SK-N-SH (cell line): ENCODE data around the gene ERCC2. TPM values are rescaled to one million over a fixed set of nuclear protein-coding genes. Genes with fewer than 3 reads are reported as not detected.

ENCODE experiments used
- CTCF ChIA-PET: fragments of 300-600, 350-600 bp; formaldehyde crosslinking; extraction: SDS; loops from one replicate; lab custom pipeline; 2021; lab: Yijun Ruan, JAX
- POLR2A ChIA-PET: fragments of 350-600 bp; sonication (Branson Sonifier 250); formaldehyde crosslinking; extraction: SDS; loops from one replicate; lab custom pipeline; 2020; ENCODE audit warnings: antibody characterized with exemption, inconsistent platforms; lab: Yijun Ruan, JAX
- DNase-seq: peaks from one replicate; pipeline ENCODE4 v3.0.0; 2012
- H2AFZ ChIP-seq: fragments of 200-600 bp; sonication (generic); 2 replicates; pipeline ENCODE4 v1.8.1; 2016; ENCODE audit warnings: antibody characterized with exemption, mild to moderate bottlenecking, low read depth
- H3F3A ChIP-seq: fragments of 200-600 bp; sonication (generic); replicated peaks from 2 replicates; pipeline ENCODE3; 2016; ENCODE audit warnings: antibody characterized with exemption, mild to moderate bottlenecking; ENCODE audit not compliant: insufficient read depth
- H3K27ac ChIP-seq, 2 experiments: fragments of 200-500 bp in 1 of 2; fragments of 200-600 bp in 1 of 2; sonication (Bioruptor generic) in 1 of 2; sonication (generic), shearing (Covaris generic) in 1 of 2; 2 replicates each; pipeline versions ENCODE4 v1.5.1 to v1.6.1; 2014 to 2016; ENCODE audit warnings: low read depth in 2 of 2, inconsistent platforms in 1 of 2, low read length in 1 of 2, mild to moderate bottlenecking in 1 of 2, mixed read lengths in 1 of 2
- H3K27me3 ChIP-seq: fragments of 200-600 bp; sonication (generic), shearing (Covaris generic); 2 replicates; pipeline ENCODE4 v1.6.1; 2016; ENCODE audit warnings: mixed run types; ENCODE audit not compliant: insufficient read depth
- H3K36me3 ChIP-seq, 2 experiments: fragments of 200-500 bp in 1 of 2; fragments of 200-600 bp in 1 of 2; sonication (Bioruptor generic) in 1 of 2; sonication (generic) in 1 of 2; replicated peaks in 1 of 2; 2 replicates each; pipeline versions ENCODE3 to v1.5.1; 2014 to 2016; ENCODE audit warnings: low read length in 1 of 2, mild to moderate bottlenecking in 1 of 2; ENCODE audit not compliant: insufficient read depth in 2 of 2, control insufficient read depth in 1 of 2
- H3K4me1 ChIP-seq, 2 experiments: fragments of 200-500 bp in 1 of 2; fragments of 200-600 bp in 1 of 2; sonication (Bioruptor generic) in 1 of 2; sonication (generic), shearing (Covaris generic) in 1 of 2; 2 replicates each; pipeline versions ENCODE4 v1.5.1 to v1.6.1; 2014 to 2016; ENCODE audit warnings: low read depth in 1 of 2, low read length in 1 of 2, mixed run types in 1 of 2; ENCODE audit not compliant: insufficient read depth in 2 of 2, control insufficient read depth in 1 of 2
- H3K4me2 ChIP-seq: fragments of 200-600 bp; sonication (generic), shearing (Covaris generic); 2 replicates; pipeline ENCODE4 v1.6.1; 2017; ENCODE audit warnings: mixed run types
- H3K4me3 ChIP-seq, 2 experiments: fragments of 200-500 bp in 1 of 2; fragments of 200-600 bp in 1 of 2; sonication (Bioruptor generic) in 1 of 2; sonication (generic), shearing (Covaris generic) in 1 of 2; 2 replicates each; pipeline versions ENCODE4 v1.5.1 to v1.8.1; 2014 to 2016; ENCODE audit warnings: low read depth in 2 of 2, inconsistent platforms in 1 of 2, low read length in 1 of 2, mild to moderate bottlenecking in 1 of 2, mixed read lengths in 1 of 2, moderate library complexity in 1 of 2
- H3K79me2 ChIP-seq: fragments of 200-600 bp; sonication (generic); 2 replicates; pipeline ENCODE4 v1.8.1; 2017; ENCODE audit warnings: mild to moderate bottlenecking; ENCODE audit not compliant: insufficient read depth
- H3K9ac ChIP-seq: fragments of 200-600 bp; sonication (generic); 2 replicates; pipeline ENCODE4 v1.6.1; 2017; ENCODE audit warnings: mixed run types
- H3K9me2 ChIP-seq: fragments of 200-600 bp; sonication (generic); 2 replicates; pipeline ENCODE4 v1.6.1; 2017; ENCODE audit warnings: mixed run types
- H3K9me3 ChIP-seq: fragments of 200-600 bp; sonication (generic); 2 replicates; pipeline ENCODE4 v1.6.1; 2017; ENCODE audit warnings: mixed run types, mild to moderate bottlenecking, moderate library complexity
- H4K20me1 ChIP-seq: fragments of 200-600 bp; sonication (generic); 2 replicates; pipeline ENCODE4 v1.6.1; 2017; ENCODE audit warnings: mild to moderate bottlenecking, mixed run types; ENCODE audit not compliant: insufficient read depth
- EZH2phosphoT487 ChIP-seq: fragments of 200-600 bp; sonication (generic); IDR thresholded peaks from 2 replicates; pipeline ENCODE4 v1.6.1; 2017; ENCODE audit warnings: low read depth, mixed run types, mild to moderate bottlenecking, antibody characterized with exemption, moderate library complexity, borderline replicate concordance
- FOSL2 ChIP-seq: IDR thresholded peaks from 2 replicates; pipeline ENCODE4 v1.4.0; 2012; ENCODE audit warnings: low read depth, mild to moderate bottlenecking, moderate library complexity, borderline replicate concordance
- FOXM1 ChIP-seq: IDR thresholded peaks from 2 replicates; pipeline ENCODE4 v1.4.0; 2012; ENCODE audit warnings: low read depth, mild to moderate bottlenecking
- GABPA ChIP-seq: IDR thresholded peaks from 2 replicates; pipeline ENCODE4 v1.4.0; 2012; ENCODE audit warnings: low read depth, mild to moderate bottlenecking
- MXI1 ChIP-seq: IDR thresholded peaks from 2 replicates; pipeline ENCODE4 v1.6.1; 2012; ENCODE audit warnings: mild to moderate bottlenecking, low read depth, low read length, improper control_type of control experiment
- NRF1 ChIP-seq: IDR thresholded peaks from 2 replicates; pipeline ENCODE4 v1.6.1; 2012; ENCODE audit warnings: low read depth, mild to moderate bottlenecking, low read length
- POLR2AphosphoS5 ChIP-seq: IDR thresholded peaks from 2 replicates; pipeline ENCODE4 v1.6.1; 2012; ENCODE audit warnings: low read depth, low read length
- RAD21 ChIP-seq: IDR thresholded peaks from 2 replicates; pipeline ENCODE4 v1.6.1; 2012; ENCODE audit warnings: mild to moderate bottlenecking, low read length
- RXRA ChIP-seq: IDR thresholded peaks from 2 replicates; pipeline ENCODE4 v1.4.0; 2012; ENCODE audit warnings: low read depth, mild to moderate bottlenecking, borderline replicate concordance
- SIN3A ChIP-seq: IDR thresholded peaks from 2 replicates; pipeline ENCODE4 v1.6.1; 2012; ENCODE audit warnings: low read depth, mild to moderate bottlenecking, low read length, moderate library complexity, borderline replicate concordance
- SMC3 ChIP-seq: IDR thresholded peaks from 2 replicates; pipeline ENCODE4 v1.6.1; 2012; ENCODE audit warnings: low read depth, low read length, improper control_type of control experiment
- TEAD4 ChIP-seq: IDR thresholded peaks from 2 replicates; pipeline ENCODE4 v1.4.0; 2012; ENCODE audit warnings: mild to moderate bottlenecking, borderline replicate concordance; ENCODE audit not compliant: insufficient read depth
- WGBS: methylation state at CpG from one replicate; pipeline ENCODE4 v1.1.6; 2017; ENCODE audit warnings: low lambda C conversion rate; 5-methylcytosine and 5-hydroxymethylcytosine counted together
- polyA plus RNA-seq, 3 experiments: library from polyadenylated mRNA; depleted of rRNA; stranded (reverse); fragments of >200 nt; gene quantifications; 2 replicates each; pipeline ENCODE4 v1.2.3, GENCODE V29; 2012
- TF ChIP-seq, protein P1 (sequence below): IDR thresholded peaks from 2 replicates; pipeline ENCODE4 v1.4.0; 2012; ENCODE audit warnings: low read depth, borderline replicate concordance
- TF ChIP-seq, protein P2 (sequence below): fragments of 150-350 bp; IDR thresholded peaks from 2 replicates; pipeline ENCODE4 v1.6.1; 2016; ENCODE audit warnings: mild to moderate bottlenecking, low read depth, low read length
- TF ChIP-seq, protein P3 (sequence below): IDR thresholded peaks from 2 replicates; pipeline ENCODE4 v1.4.0; 2012; ENCODE audit warnings: low read depth, borderline replicate concordance
- TF ChIP-seq, protein P4 (sequence below): fragments of 150-350 bp; IDR thresholded peaks from 2 replicates; pipeline ENCODE4 v1.6.1; 2017; ENCODE audit warnings: antibody characterized with exemption, low read length, low read depth, borderline replicate concordance
- TF ChIP-seq, protein P5 (sequence below): IDR thresholded peaks from 2 replicates; pipeline ENCODE4 v1.6.1; 2012; ENCODE audit warnings: mild to moderate bottlenecking, low read depth, low read length, moderate library complexity

The ERCC2 gene
- polyA plus RNA-seq, 1 of the 3 experiments (the other 2 are of a cell fraction): 72.8 TPM

DNA sequence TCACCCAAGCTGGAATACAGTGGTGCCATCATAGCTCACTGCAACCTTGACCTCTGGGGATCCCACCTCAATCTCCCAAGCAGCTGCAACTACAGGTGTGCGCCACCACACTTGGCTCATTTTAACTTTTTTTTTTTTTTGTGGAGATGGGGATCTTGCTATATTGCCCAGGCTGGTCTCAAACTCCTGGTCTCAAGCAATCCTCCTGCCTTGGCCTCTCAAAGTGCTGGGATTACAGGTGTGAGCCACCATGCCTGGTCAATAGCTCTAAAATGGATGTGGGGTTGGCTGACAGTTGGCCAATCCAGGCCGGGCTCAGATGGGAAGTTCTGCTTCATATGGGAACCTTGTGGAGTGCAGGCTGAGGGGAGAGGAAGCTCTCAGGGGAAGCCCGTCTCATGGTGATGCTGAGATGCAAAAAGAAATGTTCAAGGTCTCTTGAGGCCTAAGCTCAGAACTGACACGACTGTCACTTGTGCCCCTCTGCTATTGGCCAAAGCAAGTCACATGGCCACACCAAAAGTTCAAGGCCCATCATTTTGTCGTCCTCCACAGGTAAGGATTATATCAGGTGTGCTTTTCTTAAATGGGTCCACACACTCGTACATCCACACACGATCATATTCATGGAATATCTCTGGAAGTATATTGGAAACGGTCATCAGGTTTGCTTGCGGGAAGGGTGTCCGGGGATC lies 36.6 kb downstream of the ERCC2 start:
- no peak for DNase-seq
- no peaks in the 10 kb centered on the region; a peak in 1 of 4 replicates for H3K4me1 ChIP-seq
- no peak overlapping the region for H3K27ac ChIP-seq
- no peak overlapping the region for H3K4me2 ChIP-seq
- ChIA-PET CTCF (interaction anchor here (0.9 to 1.1 kb wide), 2 partner anchors 33 to 85 kb away, joined by 3 to 4 read pairs; no protein-coding TSS in a partner anchor), POLR2A (no interaction called here)
- peaks cover 5% of the 10 kb centered on the region for H3F3A ChIP-seq
- H4K20me1 ChIP-seq: no peaks in the 10 kb centered on the region
- H3K36me3 ChIP-seq: no peaks in the 10 kb centered on the region
- H2AFZ ChIP-seq: no peak overlapping the region
- H3K9me3 ChIP-seq: no peaks in the 10 kb centered on the region
- H3K79me2 ChIP-seq: no peaks in the 10 kb centered on the region
- TF ChIP-seq, protein P1, sequence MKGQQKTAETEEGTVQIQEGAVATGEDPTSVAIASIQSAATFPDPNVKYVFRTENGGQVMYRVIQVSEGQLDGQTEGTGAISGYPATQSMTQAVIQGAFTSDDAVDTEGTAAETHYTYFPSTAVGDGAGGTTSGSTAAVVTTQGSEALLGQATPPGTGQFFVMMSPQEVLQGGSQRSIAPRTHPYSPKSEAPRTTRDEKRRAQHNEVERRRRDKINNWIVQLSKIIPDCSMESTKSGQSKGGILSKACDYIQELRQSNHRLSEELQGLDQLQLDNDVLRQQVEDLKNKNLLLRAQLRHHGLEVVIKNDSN: peak; percentile 21; the same call in 1 of the 2 replicates
- no peak for TF ChIP-seq EZH2phosphoT487
- H3K4me3 ChIP-seq: no peak overlapping the region
- no peaks in the 10 kb centered on the region for H3K9me2 ChIP-seq
- no peak overlapping the region for H3K9ac ChIP-seq
- 90% methylated on average over 10 of the region's 10 CpGs for WGBS
- H3K27me3 ChIP-seq: no peaks in the 10 kb centered on the region

DNA sequence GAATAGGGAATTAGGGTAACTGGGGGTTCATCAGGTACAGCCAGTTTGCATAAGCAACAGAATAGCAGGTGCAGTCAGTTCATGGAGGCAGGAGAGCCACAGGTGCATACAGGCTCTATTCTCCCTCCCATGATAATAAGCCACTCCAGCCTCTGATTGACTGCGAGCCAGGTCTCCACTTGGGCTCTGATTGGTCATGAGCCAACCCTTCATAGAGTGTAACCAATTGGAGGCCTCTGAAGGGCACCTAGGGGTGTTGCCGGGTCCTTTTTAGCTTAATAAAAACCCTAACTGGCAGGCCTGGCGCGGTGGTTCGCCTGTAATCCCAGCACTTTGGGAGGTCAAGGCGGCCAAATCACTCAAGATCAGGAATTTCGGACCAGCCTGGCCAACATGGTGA lies 39.0 kb downstream of the ERCC2 start:
- H3K9ac ChIP-seq: no peak overlapping the region
- TF ChIP-seq EZH2phosphoT487 (no peak), MXI1 (no peak), SMC3 (no peak), GABPA (no peak), RXRA (no peak), POLR2AphosphoS5 (no peak), FOSL2 (no peak), TEAD4 (no peak), NRF1 (no peak), SIN3A (no peak), RAD21 (no peak), FOXM1 (no peak)
- TF ChIP-seq, protein P2, sequence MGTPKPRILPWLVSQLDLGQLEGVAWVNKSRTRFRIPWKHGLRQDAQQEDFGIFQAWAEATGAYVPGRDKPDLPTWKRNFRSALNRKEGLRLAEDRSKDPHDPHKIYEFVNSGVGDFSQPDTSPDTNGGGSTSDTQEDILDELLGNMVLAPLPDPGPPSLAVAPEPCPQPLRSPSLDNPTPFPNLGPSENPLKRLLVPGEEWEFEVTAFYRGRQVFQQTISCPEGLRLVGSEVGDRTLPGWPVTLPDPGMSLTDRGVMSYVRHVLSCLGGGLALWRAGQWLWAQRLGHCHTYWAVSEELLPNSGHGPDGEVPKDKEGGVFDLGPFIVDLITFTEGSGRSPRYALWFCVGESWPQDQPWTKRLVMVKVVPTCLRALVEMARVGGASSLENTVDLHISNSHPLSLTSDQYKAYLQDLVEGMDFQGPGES: no peak
- TF ChIP-seq, protein P3, sequence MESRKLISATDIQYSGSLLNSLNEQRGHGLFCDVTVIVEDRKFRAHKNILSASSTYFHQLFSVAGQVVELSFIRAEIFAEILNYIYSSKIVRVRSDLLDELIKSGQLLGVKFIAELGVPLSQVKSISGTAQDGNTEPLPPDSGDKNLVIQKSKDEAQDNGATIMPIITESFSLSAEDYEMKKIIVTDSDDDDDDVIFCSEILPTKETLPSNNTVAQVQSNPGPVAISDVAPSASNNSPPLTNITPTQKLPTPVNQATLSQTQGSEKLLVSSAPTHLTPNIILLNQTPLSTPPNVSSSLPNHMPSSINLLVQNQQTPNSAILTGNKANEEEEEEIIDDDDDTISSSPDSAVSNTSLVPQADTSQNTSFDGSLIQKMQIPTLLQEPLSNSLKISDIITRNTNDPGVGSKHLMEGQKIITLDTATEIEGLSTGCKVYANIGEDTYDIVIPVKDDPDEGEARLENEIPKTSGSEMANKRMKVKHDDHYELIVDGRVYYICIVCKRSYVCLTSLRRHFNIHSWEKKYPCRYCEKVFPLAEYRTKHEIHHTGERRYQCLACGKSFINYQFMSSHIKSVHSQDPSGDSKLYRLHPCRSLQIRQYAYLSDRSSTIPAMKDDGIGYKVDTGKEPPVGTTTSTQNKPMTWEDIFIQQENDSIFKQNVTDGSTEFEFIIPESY: no peak
- TF ChIP-seq, protein P4, sequence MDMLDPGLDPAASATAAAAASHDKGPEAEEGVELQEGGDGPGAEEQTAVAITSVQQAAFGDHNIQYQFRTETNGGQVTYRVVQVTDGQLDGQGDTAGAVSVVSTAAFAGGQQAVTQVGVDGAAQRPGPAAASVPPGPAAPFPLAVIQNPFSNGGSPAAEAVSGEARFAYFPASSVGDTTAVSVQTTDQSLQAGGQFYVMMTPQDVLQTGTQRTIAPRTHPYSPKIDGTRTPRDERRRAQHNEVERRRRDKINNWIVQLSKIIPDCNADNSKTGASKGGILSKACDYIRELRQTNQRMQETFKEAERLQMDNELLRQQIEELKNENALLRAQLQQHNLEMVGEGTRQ: no peak
- TF ChIP-seq, protein P5, sequence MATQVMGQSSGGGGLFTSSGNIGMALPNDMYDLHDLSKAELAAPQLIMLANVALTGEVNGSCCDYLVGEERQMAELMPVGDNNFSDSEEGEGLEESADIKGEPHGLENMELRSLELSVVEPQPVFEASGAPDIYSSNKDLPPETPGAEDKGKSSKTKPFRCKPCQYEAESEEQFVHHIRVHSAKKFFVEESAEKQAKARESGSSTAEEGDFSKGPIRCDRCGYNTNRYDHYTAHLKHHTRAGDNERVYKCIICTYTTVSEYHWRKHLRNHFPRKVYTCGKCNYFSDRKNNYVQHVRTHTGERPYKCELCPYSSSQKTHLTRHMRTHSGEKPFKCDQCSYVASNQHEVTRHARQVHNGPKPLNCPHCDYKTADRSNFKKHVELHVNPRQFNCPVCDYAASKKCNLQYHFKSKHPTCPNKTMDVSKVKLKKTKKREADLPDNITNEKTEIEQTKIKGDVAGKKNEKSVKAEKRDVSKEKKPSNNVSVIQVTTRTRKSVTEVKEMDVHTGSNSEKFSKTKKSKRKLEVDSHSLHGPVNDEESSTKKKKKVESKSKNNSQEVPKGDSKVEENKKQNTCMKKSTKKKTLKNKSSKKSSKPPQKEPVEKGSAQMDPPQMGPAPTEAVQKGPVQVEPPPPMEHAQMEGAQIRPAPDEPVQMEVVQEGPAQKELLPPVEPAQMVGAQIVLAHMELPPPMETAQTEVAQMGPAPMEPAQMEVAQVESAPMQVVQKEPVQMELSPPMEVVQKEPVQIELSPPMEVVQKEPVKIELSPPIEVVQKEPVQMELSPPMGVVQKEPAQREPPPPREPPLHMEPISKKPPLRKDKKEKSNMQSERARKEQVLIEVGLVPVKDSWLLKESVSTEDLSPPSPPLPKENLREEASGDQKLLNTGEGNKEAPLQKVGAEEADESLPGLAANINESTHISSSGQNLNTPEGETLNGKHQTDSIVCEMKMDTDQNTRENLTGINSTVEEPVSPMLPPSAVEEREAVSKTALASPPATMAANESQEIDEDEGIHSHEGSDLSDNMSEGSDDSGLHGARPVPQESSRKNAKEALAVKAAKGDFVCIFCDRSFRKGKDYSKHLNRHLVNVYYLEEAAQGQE: no peak

More for the DNA sequence above, 39.0 kb downstream of the ERCC2 start:
- H2AFZ ChIP-seq: no peak overlapping the region
- WGBS: 63% methylated on average over 7 of the region's 7 CpGs
- no peaks in the 10 kb centered on the region for H3K36me3 ChIP-seq
- H3K27ac ChIP-seq: no peak overlapping the region
- ChIA-PET CTCF (interaction anchor here (1.7 kb wide), 1 partner anchor 7 kb away, joined by 9 read pairs; no protein-coding TSS in a partner anchor), POLR2A (no interaction called here)
- no peak overlapping the region for H3K4me2 ChIP-seq
- H3K27me3 ChIP-seq: no peaks in the 10 kb centered on the region
- peaks cover 0 to under 1% of the 10 kb centered on the region in 2 experiments; a peak in 1 of 4 replicates for H3K4me1 ChIP-seq
- no peaks in the 10 kb centered on the region for H3K9me2 ChIP-seq
- no peaks in the 10 kb centered on the region for H3K9me3 ChIP-seq
- no peak overlapping the region for H3K4me3 ChIP-seq
- no peaks in the 10 kb centered on the region for H4K20me1 ChIP-seq
- peaks cover under 1% of the 10 kb centered on the region for H3F3A ChIP-seq
- DNase-seq: no peak
- no peaks in the 10 kb centered on the region for H3K79me2 ChIP-seq
